Caco-2 (cell line): ENCODE data around the gene MEPE. TPM values are rescaled to one million over a fixed set of nuclear protein-coding genes. Genes with fewer than 3 reads are reported as not detected.

ENCODE experiments used
- BruUV-seq: library from RNA; stranded (reverse); fragments of 400-500 nt; replicated peaks from 2 replicates; lab custom pipeline; 2021; lab: Mats Ljungman, UMichigan
- CTCF ChIA-PET: fragments of 300-600 bp; sonication (Branson Sonifier 250); formaldehyde crosslinking; loops from one replicate; lab custom pipeline; 2022; ENCODE audit warnings: antibody characterized with exemption; lab: Charles Lee
- POLR2A ChIA-PET: fragments of 300-600 bp; sonication (Branson Sonifier 250); formaldehyde crosslinking; loops from one replicate; lab custom pipeline; 2022; ENCODE audit warnings: antibody characterized with exemption; lab: Charles Lee
- DNase-seq, 2 experiments: peaks; one replicate each; pipeline versions ENCODE4 v3.0.0 to v3.0.0-alpha.2; 2020 to 2022
- H3K27me3 ChIP-seq: replicated peaks from 2 replicates; pipeline ENCODE4 v1.6.0; 2011; ENCODE audit warnings: low read length; ENCODE audit not compliant: control insufficient read depth, insufficient read depth
- H3K36me3 ChIP-seq: 2 replicates; pipeline ENCODE4 v1.5.1; 2011; ENCODE audit warnings: low read length; ENCODE audit not compliant: control insufficient read depth, insufficient read depth
- H3K4me1 ChIP-seq: fragments of 250-450 bp; sonication (Bioruptor Pico); 2 replicates; pipeline ENCODE4 v1.5.1; 2020; ENCODE audit warnings: mild to moderate bottlenecking
- H3K4me3 ChIP-seq: 2 replicates; pipeline ENCODE4 v1.5.1; 2011; ENCODE audit warnings: low read depth, mild to moderate bottlenecking, control low read depth, low read length
- H3K9me3 ChIP-seq: fragments of 250-450 bp; sonication (Bioruptor Pico); 2 replicates; pipeline ENCODE4 v1.5.1; 2020; ENCODE audit warnings: mild to moderate bottlenecking, moderate library complexity
- H3K27ac Mint-ChIP-seq: one replicate; pipeline ENCODE4 v1.8.0; 2022; ENCODE audit warnings: mixed read lengths; ENCODE audit not compliant: unreplicated experiment
- H3K27me3 Mint-ChIP-seq: one replicate; pipeline ENCODE4 v1.8.0; 2022; ENCODE audit warnings: mixed read lengths; ENCODE audit not compliant: insufficient read depth, unreplicated experiment
- H3K36me3 Mint-ChIP-seq: one replicate; pipeline ENCODE4 v1.8.0; 2022; ENCODE audit warnings: mild to moderate bottlenecking, mixed read lengths; ENCODE audit not compliant: insufficient read depth, unreplicated experiment
- H3K4me1 Mint-ChIP-seq: one replicate; pipeline ENCODE4 v1.8.0; 2022; ENCODE audit warnings: low read depth, mixed read lengths; ENCODE audit not compliant: unreplicated experiment
- H3K4me3 Mint-ChIP-seq: one replicate; pipeline ENCODE4 v1.8.0; 2022; ENCODE audit warnings: mild to moderate bottlenecking, moderate library complexity, mixed read lengths; ENCODE audit not compliant: unreplicated experiment
- H3K9me3 Mint-ChIP-seq: one replicate; pipeline ENCODE4 v1.8.0; 2022; ENCODE audit warnings: mixed read lengths; ENCODE audit not compliant: unreplicated experiment
- intact Hi-C: fragments of 100-400 bp; cut with micrococcal nuclease; formaldehyde crosslinking; loops from one replicate; pipeline ENCODE4 v1.10.0; 2022; ENCODE audit not compliant: unreplicated experiment
- total RNA-seq: library from RNA; stranded (reverse); gene quantifications from 2 replicates; pipeline ENCODE4 v1.2.3, GENCODE V29; 2022
- TF ChIP-seq, protein P1 (sequence below), 2 experiments: fragments of 200-600 bp in 1 of 2; IDR thresholded peaks; 1 replicate in 1 of 2; 2 replicates in 1 of 2; pipeline versions ENCODE4 v1.5.1 to v1.8.0; 2011 to 2022; ENCODE audit warnings: antibody characterized with exemption in 1 of 2, control low read depth in 1 of 2, inconsistent platforms in 1 of 2, low read depth in 1 of 2, low read length in 1 of 2, mild to moderate bottlenecking in 1 of 2, moderate library complexity in 1 of 2; ENCODE audit not compliant: insufficient read depth in 1 of 2, severe bottlenecking in 1 of 2, unreplicated experiment in 1 of 2

Gene MEPE
- total RNA-seq, 1 experiment from 2014 or later = not detected

GRCh38 chr4:87846226-87846625 is 13.5 kb downstream of the MEPE start:
- no peaks in the 10 kb centered on the region for H3K9me3 ChIP-seq
- Mint-ChIP-seq H3K36me3 (no peaks in the 10 kb centered on the region), H3K4me1 (peaks cover 16% of the 10 kb centered on the region), H3K27ac (no peak overlapping the region), H3K9me3 (no peaks in the 10 kb centered on the region), H3K27me3 (peaks cover 13% of the 10 kb centered on the region), H3K4me3 (no peak overlapping the region)
- TF ChIP-seq, protein P1, sequence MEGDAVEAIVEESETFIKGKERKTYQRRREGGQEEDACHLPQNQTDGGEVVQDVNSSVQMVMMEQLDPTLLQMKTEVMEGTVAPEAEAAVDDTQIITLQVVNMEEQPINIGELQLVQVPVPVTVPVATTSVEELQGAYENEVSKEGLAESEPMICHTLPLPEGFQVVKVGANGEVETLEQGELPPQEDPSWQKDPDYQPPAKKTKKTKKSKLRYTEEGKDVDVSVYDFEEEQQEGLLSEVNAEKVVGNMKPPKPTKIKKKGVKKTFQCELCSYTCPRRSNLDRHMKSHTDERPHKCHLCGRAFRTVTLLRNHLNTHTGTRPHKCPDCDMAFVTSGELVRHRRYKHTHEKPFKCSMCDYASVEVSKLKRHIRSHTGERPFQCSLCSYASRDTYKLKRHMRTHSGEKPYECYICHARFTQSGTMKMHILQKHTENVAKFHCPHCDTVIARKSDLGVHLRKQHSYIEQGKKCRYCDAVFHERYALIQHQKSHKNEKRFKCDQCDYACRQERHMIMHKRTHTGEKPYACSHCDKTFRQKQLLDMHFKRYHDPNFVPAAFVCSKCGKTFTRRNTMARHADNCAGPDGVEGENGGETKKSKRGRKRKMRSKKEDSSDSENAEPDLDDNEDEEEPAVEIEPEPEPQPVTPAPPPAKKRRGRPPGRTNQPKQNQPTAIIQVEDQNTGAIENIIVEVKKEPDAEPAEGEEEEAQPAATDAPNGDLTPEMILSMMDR (IDR thresholded peaks at IDR 0.05; ENCODE audit: insufficient read depth in 1 of 2, low read depth in 1 of 2, low read length in 1 of 2, severe bottlenecking in 1 of 2, unreplicated experiment in 1 of 2) = no peak
- no peaks in the 10 kb centered on the region for H3K36me3 ChIP-seq
- no TSS peak for BruUV-seq
- H3K4me3 ChIP-seq = no peak overlapping the region
- no peak for DNase-seq
- H3K4me1 ChIP-seq = peaks cover 12% of the 10 kb centered on the region
- H3K27me3 ChIP-seq = no peaks in the 10 kb centered on the region
- ChIA-PET CTCF (no interaction called here), POLR2A (no interaction called here)
- intact Hi-C loops = loop anchor here (5.0 kb wide), 2 partner anchors 494 to 671 kb away; no protein-coding TSS in a partner anchor

- Histone ChIP-seq H3K4me1 (peaks cover 12% of the 10 kb centered on the region), H3K4me3 (no peak overlapping the region), H3K36me3 (no peaks in the 10 kb centered on the region), H3K27me3 (no peaks in the 10 kb centered on the region), H3K9me3 (no peaks in the 10 kb centered on the region)
- TF ChIP-seq, protein P1 (IDR thresholded peaks at IDR 0.05; ENCODE audit: insufficient read depth in 1 of 2, low read depth in 1 of 2, low read length in 1 of 2, severe bottlenecking in 1 of 2, unreplicated experiment in 1 of 2) = peak; percentile 49 to 72
- H3K36me3 Mint-ChIP-seq = no peaks in the 10 kb centered on the region
- BruUV-seq = no TSS peak
- peaks cover 10% of the 10 kb centered on the region for H3K27me3 Mint-ChIP-seq
- CTCF ChIA-PET = interaction anchor here (0.6 to 2.1 kb wide), 9 partner anchors 9 to 665 kb away, joined by 3 to 11 read pairs (median 5); no protein-coding TSS in a partner anchor
- H3K4me3 Mint-ChIP-seq = no peak overlapping the region
- DNase-seq = peak in 1 of 2 experiments; percentile 50
- no peaks in the 10 kb centered on the region for H3K9me3 Mint-ChIP-seq
- H3K27ac Mint-ChIP-seq = no peak overlapping the region
- POLR2A ChIA-PET = no interaction called here
- intact Hi-C loops = loop anchor here (1.0 to 5.0 kb wide), 5 partner anchors 169 to 669 kb away; no protein-coding TSS in a partner anchor
- H3K4me1 Mint-ChIP-seq = peaks cover 23% of the 10 kb centered on the region
These were observed 16.0 kb downstream of the MEPE start for GRCh38 chr4:87848622-87849351.

DNA sequence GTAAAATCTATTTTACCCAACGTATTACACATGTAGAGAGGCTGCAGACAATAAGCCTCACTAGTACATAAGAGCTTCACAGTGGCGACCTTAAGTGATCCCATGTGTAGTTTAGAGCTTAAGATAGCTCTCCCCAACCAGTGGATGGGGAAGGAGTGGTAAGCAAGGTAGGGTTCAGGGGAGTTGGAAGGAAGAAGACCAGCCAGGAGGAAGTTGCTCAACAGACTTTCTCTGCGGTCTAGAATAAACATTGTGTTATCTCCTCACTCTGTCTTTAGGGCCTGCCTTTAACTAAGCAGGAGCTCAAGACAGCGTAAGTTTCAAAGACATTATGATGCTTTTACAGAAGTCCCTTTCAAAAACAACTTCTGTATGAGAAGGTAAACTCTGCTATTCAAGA is 16.8 kb downstream of the MEPE start:
- Mint-ChIP-seq H3K36me3 (no peaks in the 10 kb centered on the region), H3K4me3 (no peak overlapping the region), H3K27me3 (peaks cover 10% of the 10 kb centered on the region), H3K9me3 (no peaks in the 10 kb centered on the region), H3K27ac (no peak overlapping the region), H3K4me1 (peaks cover 24% of the 10 kb centered on the region)
- intact Hi-C loops = loop anchor here (1.0 to 5.0 kb wide), 5 partner anchors 170 to 668 kb away; no protein-coding TSS in a partner anchor
- CTCF ChIA-PET = interaction anchor here (1.0 to 2.1 kb wide), 7 partner anchors 10 to 306 kb away, joined by 3 to 11 read pairs (median 5); no protein-coding TSS in a partner anchor
- POLR2A ChIA-PET = interaction anchor here (0.5 kb wide), 1 partner anchor 144 kb away, joined by 5 read pairs; no protein-coding TSS in a partner anchor
- H3K36me3 ChIP-seq = no peaks in the 10 kb centered on the region
- no TSS peak for BruUV-seq
- H3K27me3 ChIP-seq = no peaks in the 10 kb centered on the region
- TF ChIP-seq, protein P1 (IDR thresholded peaks at IDR 0.05; ENCODE audit: insufficient read depth in 1 of 2, low read depth in 1 of 2, low read length in 1 of 2, severe bottlenecking in 1 of 2, unreplicated experiment in 1 of 2) = no peak
- no peak overlapping the region for H3K4me3 ChIP-seq
- peaks cover 12% of the 10 kb centered on the region for H3K4me1 ChIP-seq
- no peaks in the 10 kb centered on the region for H3K9me3 ChIP-seq
- DNase-seq = no peak
